ENCODE measurements around the gene CENPE. TPM values are rescaled to one million over a fixed set of nuclear protein-coding genes. Genes with fewer than 3 reads are reported as not detected.

CENPE gene
- total and polyA plus RNA-seq, 4 donors: 0.25 to 20.9 (median 0.72) TPM

GRCh38 chr4:103111598-103111997 lies 86.5 kb downstream of the CENPE start (continued):
- no peak for TF ChIP-seq ZBTB33 (IDR thresholded peaks at IDR 0.05)

GRCh38 chr4:103108542-103108941 lies 89.6 kb downstream of the CENPE start:
- no peak for TF ChIP-seq YY1 (IDR thresholded peaks at IDR 0.05)
- TF ChIP-seq SP1 (IDR thresholded peaks at IDR 0.05): no peak
- no peak for TF ChIP-seq TAF1 (conservative IDR thresholded peaks at IDR 0.05)
- peak in 1 of 2 donors; percentile 35 for TF ChIP-seq HNF4A (conservative IDR thresholded peaks at IDR 0.05)
- no peak overlapping the region for H3K9ac ChIP-seq (ENCODE audit: low read depth in 1 of 2, low read length in 2 of 2)
- peaks cover 0 to 3% (median 0%) of the 10 kb centered on the region in 4 donors for H3K4me1 ChIP-seq (ENCODE audit: control insufficient read depth in 4 of 4, insufficient read depth in 4 of 4, low read length in 3 of 4)
- DNase-seq (ENCODE audit: low spot score): no peak
- no peaks in the 10 kb centered on the region for H3K27me3 ChIP-seq (ENCODE audit: control insufficient read depth in 4 of 4, insufficient read depth in 4 of 4, low read length in 3 of 4)
- 55% methylated on average over 4 of the region's 4 CpGs for WGBS
- H3K4me3 ChIP-seq (ENCODE audit: low read depth in 1 of 3, low read length in 3 of 3): no peak overlapping the region
- no peaks in the 10 kb centered on the region for H3K9me3 ChIP-seq (ENCODE audit: control insufficient read depth in 4 of 4, low read length in 3 of 4)
- no peaks in the 10 kb centered on the region for H3K36me3 ChIP-seq (ENCODE audit: control insufficient read depth in 4 of 4, insufficient read depth in 3 of 4, low read depth in 1 of 4, low read length in 3 of 4)
- no peak overlapping the region for H3K27ac ChIP-seq (ENCODE audit: low read depth in 1 of 2, low read length in 2 of 2)

- TF ChIP-seq HNF4A (conservative IDR thresholded peaks at IDR 0.05): no peak
- Histone ChIP-seq H3K27me3 (ENCODE audit: control insufficient read depth in 4 of 4, insufficient read depth in 4 of 4, low read length in 3 of 4) (no peaks in the 10 kb centered on the region), H3K36me3 (ENCODE audit: control insufficient read depth in 4 of 4, insufficient read depth in 3 of 4, low read depth in 1 of 4, low read length in 3 of 4) (no peaks in the 10 kb centered on the region), H3K4me3 (ENCODE audit: low read depth in 1 of 3, low read length in 3 of 3) (no peak overlapping the region), H3K9ac (ENCODE audit: low read depth in 1 of 2, low read length in 2 of 2) (no peak overlapping the region), H3K27ac (ENCODE audit: low read depth in 1 of 2, low read length in 2 of 2) (no peak overlapping the region), H3K4me1 (ENCODE audit: control insufficient read depth in 4 of 4, insufficient read depth in 4 of 4, low read length in 3 of 4) (peaks cover 0 to 3% (median 0%) of the 10 kb centered on the region in 4 donors), H3K9me3 (ENCODE audit: control insufficient read depth in 4 of 4, low read length in 3 of 4) (no peaks in the 10 kb centered on the region)
- WGBS: 98% methylated on average over 2 of the region's 2 CpGs
- DNase-seq (ENCODE audit: low spot score): no peak
Observed at GRCh38 chr4:103105558-103106356, 92.4 kb downstream of the CENPE start.

GRCh38 chr4:103104886-103105285 lies 93.3 kb downstream of the CENPE start:
- TF ChIP-seq FOXA1 (IDR thresholded peaks at IDR 0.05): no peak
- H3K9ac ChIP-seq (ENCODE audit: low read depth in 1 of 2, low read length in 2 of 2): no peak overlapping the region
- DNase-seq (ENCODE audit: low spot score): no peak
- no peak overlapping the region for H3K27ac ChIP-seq (ENCODE audit: low read depth in 1 of 2, low read length in 2 of 2)
- 90% methylated on average over 3 of the region's 3 CpGs for WGBS
- peaks cover 0 to 3% (median 0%) of the 10 kb centered on the region in 4 donors for H3K4me1 ChIP-seq (ENCODE audit: control insufficient read depth in 4 of 4, insufficient read depth in 4 of 4, low read length in 3 of 4)
- H3K27me3 ChIP-seq (ENCODE audit: control insufficient read depth in 4 of 4, insufficient read depth in 4 of 4, low read length in 3 of 4): no peaks in the 10 kb centered on the region
- H3K9me3 ChIP-seq (ENCODE audit: control insufficient read depth in 4 of 4, low read length in 3 of 4): no peaks in the 10 kb centered on the region
- no peak overlapping the region for H3K4me3 ChIP-seq (ENCODE audit: low read depth in 1 of 3, low read length in 3 of 3)
- no peaks in the 10 kb centered on the region for H3K36me3 ChIP-seq (ENCODE audit: control insufficient read depth in 4 of 4, insufficient read depth in 3 of 4, low read depth in 1 of 4, low read length in 3 of 4)

GRCh38 chr4:103100691-103101090 lies 97.5 kb downstream of the CENPE start:
- Histone ChIP-seq H3K27me3 (ENCODE audit: control insufficient read depth in 4 of 4, insufficient read depth in 4 of 4, low read length in 3 of 4) (no peaks in the 10 kb centered on the region), H3K9me3 (ENCODE audit: control insufficient read depth in 4 of 4, low read length in 3 of 4) (no peaks in the 10 kb centered on the region), H3K36me3 (ENCODE audit: control insufficient read depth in 4 of 4, insufficient read depth in 3 of 4, low read depth in 1 of 4, low read length in 3 of 4) (no peaks in the 10 kb centered on the region), H3K27ac (ENCODE audit: low read depth in 1 of 2, low read length in 2 of 2) (no peak overlapping the region), H3K4me3 (ENCODE audit: low read depth in 1 of 3, low read length in 3 of 3) (no peak overlapping the region), H3K9ac (ENCODE audit: low read depth in 1 of 2, low read length in 2 of 2) (no peak overlapping the region), H3K4me1 (ENCODE audit: control insufficient read depth in 4 of 4, insufficient read depth in 4 of 4, low read length in 3 of 4) (peaks cover 12 to 35% (median 30%) of the 10 kb centered on the region in 4 donors)
- no peak for DNase-seq (ENCODE audit: low spot score)
- TF ChIP-seq RXRA (IDR thresholded peaks at IDR 0.05) (no peak), FOXA1 (IDR thresholded peaks at IDR 0.05) (no peak), CTCF (IDR thresholded peaks at IDR 0.05; ENCODE audit: low read depth, low read length, missing input control) (no peak), EGR1 (IDR thresholded peaks at IDR 0.05; ENCODE audit: low read depth in 2 of 2) (no peak), YY1 (IDR thresholded peaks at IDR 0.05) (no peak), HNF4A (conservative IDR thresholded peaks at IDR 0.05) (no peak)
- 69% methylated on average over 5 of the region's 5 CpGs for WGBS

Measured in liver (tissue), 9 donors.